NCI-H446 (cell line): Measurements from ENCODE around the gene CDK2AP2.
"Not testable (repeated sequence)": the region's sequence is repeated elsewhere in the genome, so short reads cannot be mapped to it uniquely, and the experiment has no call there.

Experiments
- DNase-seq, 2 experiments: peaks; one replicate each; lab custom pipeline; 2025; lab: John Stamatoyannopoulos, UW

CDK2AP2 gene

GRCh38 chr11:67466367-67466766 is 41.6 kb downstream of the CDK2AP2 start:
- DNase-seq = no peak

- DNase-seq = not testable (repeated sequence)
These were observed 42.4 kb downstream of the CDK2AP2 start for GRCh38 chr11:67465530-67465929.

GRCh38 chr11:67465189-67465510 is 42.8 kb downstream of the CDK2AP2 start:
- no peak for DNase-seq

- no peak for DNase-seq
These were observed 43.4 kb downstream of the CDK2AP2 start for GRCh38 chr11:67464411-67465188.

GRCh38 chr11:67463680-67464410 is 44.1 kb downstream of the CDK2AP2 start:
- DNase-seq = no peak

- no peak for DNase-seq
These were observed 44.8 kb downstream of the CDK2AP2 start for GRCh38 chr11:67463186-67463585.

GRCh38 chr11:67458266-67458665 is 49.7 kb downstream of the CDK2AP2 start:
- DNase-seq = no peak

GRCh38 chr11:67457453-67457852 is 50.5 kb downstream of the CDK2AP2 start:
- no peak for DNase-seq
